ENCODE data around the gene AP1M1. TPM values are rescaled to one million over a fixed set of nuclear protein-coding genes. Genes with fewer than 3 reads are reported as not detected.

Gene AP1M1
- total RNA-seq, 6 experiments from 2014 or later = 44.5 to 102 (median 62.5) TPM

- WGBS (ENCODE audit: insufficient coverage, low coverage, low lambda C conversion rate, missing lambda C conversion rate) = 83% methylated on average over 9 of the region's 23 CpGs
- H3K4me1 ChIP-seq = no peaks in the 10 kb centered on the region
- H3K27ac ChIP-seq = no peak overlapping the region
- no peaks in the 10 kb centered on the region for H3K27me3 ChIP-seq
- TF ChIP-seq CTCF (IDR thresholded peaks at IDR 0.05) = no peak
- TF ChIP-seq POLR2A (IDR thresholded peaks at IDR 0.05) = no peak
- no peak overlapping the region for H3K4me3 ChIP-seq
- DNase-seq (no peak), ATAC-seq (peak; percentile 6 to 44 (median 20))
- intact Hi-C loops (cut with DNase I) = no loop called here
- H3K36me3 ChIP-seq = no peaks in the 10 kb centered on the region
- H3K9me3 ChIP-seq = no peaks in the 10 kb centered on the region
These were observed 54.9 kb downstream of the AP1M1 start for GRCh38 chr19:16252459-16253205.

GRCh38 chr19:16254851-16255408, 57.2 kb downstream of the AP1M1 start:
- TF ChIP-seq CTCF (IDR thresholded peaks at IDR 0.05) (no peak), POLR2A (IDR thresholded peaks at IDR 0.05) (no peak)
- ATAC-seq = no peak
- H3K4me3 ChIP-seq = no peak overlapping the region
- DNase-seq = no peak
- WGBS (ENCODE audit: insufficient coverage, low coverage, low lambda C conversion rate, missing lambda C conversion rate) = 93% methylated on average over 5 of the region's 6 CpGs
- H3K27me3 ChIP-seq = no peaks in the 10 kb centered on the region
- H3K36me3 ChIP-seq = no peaks in the 10 kb centered on the region
- intact Hi-C loops (cut with DNase I) = no loop called here
- no peaks in the 10 kb centered on the region for H3K9me3 ChIP-seq
- H3K27ac ChIP-seq = no peak overlapping the region
- H3K4me1 ChIP-seq = peaks cover 0 to 8% (median 3%) of the 10 kb centered on the region in 4 donors

GRCh38 chr19:16257509-16258002, 59.8 kb downstream of the AP1M1 start:
- intact Hi-C loops (cut with DNase I) = no loop called here
- no peak overlapping the region for H3K4me3 ChIP-seq
- H3K9me3 ChIP-seq = no peaks in the 10 kb centered on the region
- H3K4me1 ChIP-seq = peaks cover 0 to 18% (median 8%) of the 10 kb centered on the region in 4 donors
- ATAC-seq (no peak), DNase-seq (no peak)
- no peaks in the 10 kb centered on the region for H3K36me3 ChIP-seq
- WGBS (ENCODE audit: insufficient coverage, low coverage, low lambda C conversion rate, missing lambda C conversion rate) = 86% methylated on average over 8 of the region's 8 CpGs
- no peaks in the 10 kb centered on the region for H3K27me3 ChIP-seq
- no peak overlapping the region for H3K27ac ChIP-seq
- TF ChIP-seq POLR2A (IDR thresholded peaks at IDR 0.05) (no peak), CTCF (IDR thresholded peaks at IDR 0.05) (no peak)

GRCh38 chr19:16258440-16258903, 60.8 kb downstream of the AP1M1 start:
- H3K4me1 ChIP-seq = peaks cover 0 to 27% (median 13%) of the 10 kb centered on the region in 4 donors
- DNase-seq = peak; percentile 68 to 78 (median 73)

More at GRCh38 chr19:16258440-16258903, 60.8 kb downstream of the AP1M1 start:
- 33% methylated on average over 1 of the region's 18 CpGs for WGBS (ENCODE audit: insufficient coverage, low coverage, low lambda C conversion rate, missing lambda C conversion rate)
- ATAC-seq = peak; percentile 54 to 78 (median 62)
- Histone ChIP-seq H3K27ac (peak overlapping the region; percentile 16 to 62 (median 24)), H3K9me3 (no peaks in the 10 kb centered on the region), H3K27me3 (no peaks in the 10 kb centered on the region), H3K4me3 (no peak overlapping the region), H3K36me3 (no peaks in the 10 kb centered on the region)
- intact Hi-C loops (cut with DNase I) = no loop called here
- TF ChIP-seq POLR2A (IDR thresholded peaks at IDR 0.05) (peak; percentile 73), CTCF (IDR thresholded peaks at IDR 0.05) (no peak)
